ENCODE results near the gene MAGI2. TPM values are rescaled to one million over a fixed set of nuclear protein-coding genes. Genes with fewer than 3 reads are reported as not detected.

The MAGI2 gene
- total RNA-seq, 1 donor from 2014 or later = 11.4 TPM

- Mint-ChIP-seq H3K9me3 (ENCODE audit: low read depth) (peaks cover 22% of the 10 kb centered on the region), H3K4me1 (ENCODE audit: low read depth) (no peaks in the 10 kb centered on the region), H3K27me3 (no peaks in the 10 kb centered on the region), H3K4me3 (ENCODE audit: low read depth) (no peak overlapping the region), H3K27ac (no peak overlapping the region), H3K36me3 (ENCODE audit: insufficient read depth) (peaks cover 4% of the 10 kb centered on the region)
- no peak for TF ChIP-seq CTCF (IDR thresholded peaks at IDR 0.05; ENCODE audit: unreplicated experiment)
- DNase-seq (ENCODE audit: low spot score, unreplicated experiment) = no peak
These were observed 580.4 kb downstream of the MAGI2 start for GRCh38 chr7:78873117-78873516.

GRCh38 chr7:78864339-78864738, 589.1 kb downstream of the MAGI2 start:
- H3K9me3 Mint-ChIP-seq (ENCODE audit: low read depth) = peaks cover 12% of the 10 kb centered on the region
- TF ChIP-seq CTCF (IDR thresholded peaks at IDR 0.05; ENCODE audit: unreplicated experiment) = no peak
- DNase-seq (ENCODE audit: low spot score, unreplicated experiment) = no peak
- H3K27me3 Mint-ChIP-seq = no peaks in the 10 kb centered on the region
- no peak overlapping the region for H3K4me3 Mint-ChIP-seq (ENCODE audit: low read depth)
- H3K4me1 Mint-ChIP-seq (ENCODE audit: low read depth) = peaks cover 9% of the 10 kb centered on the region
- H3K27ac Mint-ChIP-seq = no peak overlapping the region
- no peaks in the 10 kb centered on the region for H3K36me3 Mint-ChIP-seq (ENCODE audit: insufficient read depth)

GRCh38 chr7:78863281-78863680, 590.2 kb downstream of the MAGI2 start:
- Mint-ChIP-seq H3K4me3 (ENCODE audit: low read depth) (no peak overlapping the region), H3K27me3 (no peaks in the 10 kb centered on the region), H3K27ac (peak overlapping the region; percentile 77), H3K9me3 (ENCODE audit: low read depth) (peaks cover 9% of the 10 kb centered on the region), H3K36me3 (ENCODE audit: insufficient read depth) (no peaks in the 10 kb centered on the region), H3K4me1 (ENCODE audit: low read depth) (peaks cover 9% of the 10 kb centered on the region)
- DNase-seq (ENCODE audit: low spot score, unreplicated experiment) = no peak
- TF ChIP-seq CTCF (IDR thresholded peaks at IDR 0.05; ENCODE audit: unreplicated experiment) = no peak

GRCh38 chr7:78862411-78862900, 591.0 kb downstream of the MAGI2 start:
- DNase-seq (ENCODE audit: low spot score, unreplicated experiment) = no peak
- no peak overlapping the region for H3K4me3 Mint-ChIP-seq (ENCODE audit: low read depth)
- peaks cover 9% of the 10 kb centered on the region for H3K4me1 Mint-ChIP-seq (ENCODE audit: low read depth)
- H3K27me3 Mint-ChIP-seq = no peaks in the 10 kb centered on the region
- TF ChIP-seq CTCF (IDR thresholded peaks at IDR 0.05; ENCODE audit: unreplicated experiment) = no peak
- no peaks in the 10 kb centered on the region for H3K36me3 Mint-ChIP-seq (ENCODE audit: insufficient read depth)
- H3K27ac Mint-ChIP-seq = no peak overlapping the region
- peaks cover 16% of the 10 kb centered on the region for H3K9me3 Mint-ChIP-seq (ENCODE audit: low read depth)

- no peaks in the 10 kb centered on the region for H3K27me3 Mint-ChIP-seq
These were observed 600.5 kb downstream of the MAGI2 start for GRCh38 chr7:78852951-78853350.

More at GRCh38 chr7:78852951-78853350, 600.5 kb downstream of the MAGI2 start:
- no peak overlapping the region for H3K4me3 Mint-ChIP-seq (ENCODE audit: low read depth)
- no peak for DNase-seq (ENCODE audit: low spot score, unreplicated experiment)
- TF ChIP-seq CTCF (IDR thresholded peaks at IDR 0.05; ENCODE audit: unreplicated experiment) = no peak
- no peak overlapping the region for H3K27ac Mint-ChIP-seq
- H3K4me1 Mint-ChIP-seq (ENCODE audit: low read depth) = peaks cover 2% of the 10 kb centered on the region
- H3K9me3 Mint-ChIP-seq (ENCODE audit: low read depth) = peaks cover 5% of the 10 kb centered on the region
- H3K36me3 Mint-ChIP-seq (ENCODE audit: insufficient read depth) = no peaks in the 10 kb centered on the region
